ENCODE measurements around the gene SGK1.

SGK1 gene

DNA sequence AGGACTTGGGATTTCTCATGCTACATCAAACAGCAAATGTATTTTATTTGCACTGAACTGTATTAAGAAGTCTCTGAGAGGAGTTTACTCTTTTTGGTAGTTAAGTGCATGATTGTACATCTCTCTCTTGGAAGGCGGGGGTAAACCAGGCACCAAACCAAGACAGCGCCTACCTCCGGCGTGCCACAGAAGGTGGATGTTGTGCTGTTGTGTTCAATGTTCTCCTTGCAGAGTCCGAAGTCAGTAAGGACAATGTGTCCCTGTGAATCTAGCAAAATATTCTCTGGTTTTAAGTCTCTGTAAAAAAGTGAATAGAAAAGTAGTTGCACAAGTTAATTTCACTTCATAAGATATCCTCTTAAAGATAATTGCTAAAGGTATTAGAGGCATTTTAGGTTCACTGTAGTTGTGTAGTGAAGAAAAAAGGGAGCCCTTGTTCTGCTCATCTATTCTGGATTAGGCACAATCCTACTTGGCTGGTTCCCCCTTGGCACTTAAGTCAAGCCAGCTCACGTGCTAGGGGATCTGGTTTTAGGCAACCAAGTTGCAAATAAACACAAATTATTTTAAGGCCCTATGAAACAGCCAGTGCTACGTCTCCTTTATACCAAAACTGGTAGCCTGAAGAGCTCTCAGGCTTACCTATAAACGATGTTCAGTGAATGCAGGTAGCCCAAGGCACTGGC lies 145.7 kb downstream of the SGK1 start:
- Histone ChIP-seq H4K20me1 (peaks cover 38 to 72% (median 52%) of the 10 kb centered on the region in 11 experiments), H3K36me3 (peaks cover 58 to 63% (median 62%) of the 10 kb centered on the region in 11 experiments), H3K4me1 (peaks cover 23 to 62% (median 52%) of the 10 kb centered on the region in 10 experiments), H3K27me3 (peaks cover 0 to 14% (median 9%) of the 10 kb centered on the region in 11 experiments; a peak in 15 of 22 replicates), H3K4me3 (peak overlapping the region; percentile 73 to 90 (median 80); a peak in 19 of 20 replicates), H3K27ac (peak overlapping the region in 4 of 11 experiments; percentile 96 to 100 (median 99); a peak in 7 of 22 replicates), H3K4me2 (peak overlapping the region; percentile 75 to 96 (median 86)), H3K9me3 (replicated peaks in 1 of 11) (no peaks in the 10 kb centered on the region), H3K9ac (peak overlapping the region; percentile 89 to 100 (median 93); a peak in 20 of 22 replicates)
- TF ChIP-seq Cebpa-rat (IDR thresholded peaks at IDR 0.05) = no peak

DNA sequence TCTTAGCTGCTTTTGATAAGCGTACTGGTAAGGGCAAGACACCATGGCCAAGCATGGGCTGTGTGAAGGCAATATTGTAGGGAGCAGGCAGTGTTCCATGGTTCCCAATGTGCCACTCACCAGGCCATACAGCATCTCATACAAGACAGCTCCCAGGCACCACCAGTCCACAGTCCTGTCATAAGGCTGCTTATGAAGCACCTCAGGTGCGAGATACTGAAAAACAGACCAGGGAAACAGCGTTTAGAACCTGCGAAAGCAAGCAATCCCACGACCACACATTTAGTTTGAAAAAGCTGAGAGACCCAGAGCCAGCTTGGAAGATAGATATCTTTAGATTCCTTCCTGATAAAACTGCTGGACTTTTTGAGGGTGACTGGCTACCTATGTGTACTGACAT lies 146.4 kb downstream of the SGK1 start:
- Histone ChIP-seq H3K27me3 (peaks cover 0 to 12% (median 6%) of the 10 kb centered on the region in 11 experiments; a peak in 15 of 22 replicates), H3K9me3 (replicated peaks in 1 of 11) (no peaks in the 10 kb centered on the region), H3K4me3 (peak overlapping the region in 8 of 10 experiments; percentile 73 to 90 (median 80); a peak in 13 of 20 replicates), H3K4me1 (peaks cover 16 to 56% (median 46%) of the 10 kb centered on the region in 10 experiments), H3K9ac (peak overlapping the region in 9 of 11 experiments; percentile 89 to 100 (median 93); a peak in 12 of 22 replicates), H4K20me1 (peaks cover 38 to 79% (median 52%) of the 10 kb centered on the region in 11 experiments), H3K4me2 (peak overlapping the region in 10 of 11 experiments; percentile 75 to 96 (median 86); a peak in 19 of 22 replicates), H3K27ac (peak overlapping the region in 3 of 11 experiments; percentile 98 to 100 (median 100); a peak in 6 of 22 replicates), H3K36me3 (peaks cover 58 to 63% (median 62%) of the 10 kb centered on the region in 11 experiments)
- no peak for TF ChIP-seq Cebpa-rat (IDR thresholded peaks at IDR 0.05)

DNA sequence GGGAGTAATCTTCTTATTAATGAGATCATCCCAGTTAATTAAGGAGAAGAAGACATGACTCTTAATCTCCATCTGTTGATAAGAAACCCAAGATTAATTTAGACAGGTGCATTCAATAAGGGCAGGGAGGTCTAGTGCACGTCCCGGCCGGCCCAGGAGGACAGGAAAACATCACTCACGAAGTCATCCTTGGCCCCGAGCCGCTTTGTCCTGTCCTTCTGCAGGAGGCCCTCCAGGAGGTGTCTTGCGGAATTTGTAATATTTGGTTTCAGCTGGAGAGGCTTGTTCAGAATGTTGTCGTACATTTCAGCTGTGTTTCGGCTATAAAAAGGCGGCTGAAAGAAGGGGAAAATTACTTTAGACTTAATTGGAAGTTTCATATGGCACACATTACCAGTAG lies 147.1 kb downstream of the SGK1 start:
- Histone ChIP-seq H3K36me3 (peaks cover 58 to 63% (median 62%) of the 10 kb centered on the region in 11 experiments), H4K20me1 (peaks cover 38 to 81% (median 52%) of the 10 kb centered on the region in 11 experiments), H3K9ac (peak overlapping the region in 5 of 11 experiments; percentile 12 to 100 (median 100); a peak in 9 of 22 replicates), H3K27ac (peak overlapping the region in 3 of 11 experiments; percentile 98 to 100 (median 100); a peak in 6 of 22 replicates), H3K4me1 (peaks cover 10 to 49% (median 40%) of the 10 kb centered on the region in 10 experiments; a peak in 18 of 20 replicates), H3K27me3 (peaks cover 0 to 5% (median 0%) of the 10 kb centered on the region in 11 experiments; a peak in 7 of 22 replicates), H3K4me3 (peak overlapping the region in 6 of 10 experiments; percentile 22 to 90 (median 83); a peak in 10 of 20 replicates), H3K4me2 (peak overlapping the region; percentile 2 to 96 (median 85); a peak in 19 of 22 replicates), H3K9me3 (replicated peaks in 1 of 11) (no peaks in the 10 kb centered on the region)
- no peak for TF ChIP-seq Cebpa-rat (IDR thresholded peaks at IDR 0.05)

DNA sequence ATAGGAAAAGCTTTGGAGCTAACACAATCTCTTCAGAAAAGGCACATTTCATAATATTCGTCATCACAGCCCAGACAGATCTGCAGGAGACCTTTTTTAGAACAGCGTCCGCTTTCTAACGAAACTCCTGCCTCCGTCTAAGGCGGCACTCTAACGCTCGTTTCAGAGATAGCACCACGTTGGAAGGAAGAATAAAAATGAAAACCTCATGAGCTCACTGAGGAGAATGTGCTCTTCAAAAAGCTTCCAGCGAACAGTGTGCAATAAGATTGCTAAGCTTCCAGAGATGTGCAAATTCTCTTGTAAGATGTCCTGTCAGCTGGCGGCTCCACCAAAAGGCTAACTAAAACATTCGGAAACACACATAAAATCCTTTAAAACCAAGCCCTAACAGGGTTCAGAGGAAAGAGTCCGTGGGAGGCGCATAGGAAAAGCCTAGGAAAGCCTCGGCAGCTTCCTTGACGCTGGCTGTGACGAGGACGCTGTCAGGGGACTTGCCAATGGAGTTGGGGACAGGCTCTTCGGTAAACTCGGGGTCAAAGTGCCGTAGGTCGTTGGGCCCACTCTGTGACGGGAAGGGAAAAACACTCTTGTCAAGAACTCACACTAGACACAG lies 147.9 kb downstream of the SGK1 start:
- H3K36me3 ChIP-seq = peaks cover 58 to 63% (median 62%) of the 10 kb centered on the region in 11 experiments
- H3K4me2 ChIP-seq = peak overlapping the region in 10 of 11 experiments; percentile 4 to 96 (median 84); a peak in 20 of 22 replicates

DNA sequence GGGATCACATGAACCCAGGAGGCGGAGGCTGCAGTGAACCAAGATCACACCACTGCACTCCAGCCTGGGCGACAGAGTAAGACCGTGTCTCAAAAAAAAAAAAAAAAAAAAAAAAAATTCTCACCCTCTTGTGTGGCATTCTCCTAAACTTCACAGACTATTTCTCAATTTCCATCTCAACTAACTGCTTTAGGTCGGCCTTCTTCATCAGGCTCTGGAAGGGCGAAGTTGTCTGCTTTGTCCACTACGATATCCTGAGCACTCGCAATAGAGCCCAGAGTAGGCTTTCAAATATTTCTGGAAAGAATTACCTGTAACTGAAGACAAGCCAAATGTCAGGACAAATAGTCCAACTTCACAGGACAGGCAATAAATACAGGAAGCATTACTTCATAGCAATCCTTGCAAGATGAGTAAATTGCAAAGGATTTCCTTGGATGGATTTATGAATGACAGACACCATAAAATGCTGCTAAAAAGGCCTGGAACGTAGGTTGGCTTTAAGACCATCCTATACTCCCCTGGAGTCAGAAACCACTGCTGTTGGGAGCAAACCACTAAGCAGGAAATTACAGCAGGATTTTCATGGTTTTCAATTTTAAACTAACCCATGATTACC lies 149.2 kb downstream of the SGK1 start:
- Histone ChIP-seq H3K27me3 (no peaks in the 10 kb centered on the region), H3K4me1 (peaks cover 10 to 48% (median 38%) of the 10 kb centered on the region in 10 experiments; a peak in 18 of 20 replicates), H3K36me3 (peaks cover 48 to 62% (median 61%) of the 10 kb centered on the region in 11 experiments), H3K9ac (no peak overlapping the region; a peak in 1 of 22 replicates), H4K20me1 (peaks cover 31 to 72% (median 45%) of the 10 kb centered on the region in 11 experiments), H3K4me3 (no peak overlapping the region; a peak in 1 of 20 replicates), H3K9me3 (replicated peaks in 1 of 11) (no peaks in the 10 kb centered on the region), H3K4me2 (peak overlapping the region in 2 of 11 experiments; percentile 81 to 86; a peak in 2 of 22 replicates), H3K27ac (0 out of 22 replicates have a peak overlapping the region, but pooled peaks of 1 of the 11 experiments have one; percentile 100)
- no peak for TF ChIP-seq Cebpa-rat (IDR thresholded peaks at IDR 0.05)

More for the DNA sequence above, 147.9 kb downstream of the SGK1 start:
- peak overlapping the region in 6 of 10 experiments; percentile 4 to 90 (median 83); a peak in 9 of 20 replicates for H3K4me3 ChIP-seq
- peaks cover 10 to 48% (median 38%) of the 10 kb centered on the region in 10 experiments; a peak in 18 of 20 replicates for H3K4me1 ChIP-seq
- TF ChIP-seq Cebpa-rat (IDR thresholded peaks at IDR 0.05) = no peak
- H3K27me3 ChIP-seq = no peaks in the 10 kb centered on the region
- peak overlapping the region in 3 of 11 experiments; percentile 98 to 100 (median 100); a peak in 6 of 22 replicates for H3K27ac ChIP-seq
- H4K20me1 ChIP-seq = peaks cover 38 to 81% (median 52%) of the 10 kb centered on the region in 11 experiments
- no peaks in the 10 kb centered on the region for H3K9me3 ChIP-seq (replicated peaks in 1 of 11)
- peak overlapping the region in 4 of 11 experiments; percentile 91 to 100 (median 100); a peak in 7 of 22 replicates for H3K9ac ChIP-seq

- Histone ChIP-seq H3K4me3 (no peak overlapping the region), H3K9me3 (replicated peaks in 1 of 11) (no peaks in the 10 kb centered on the region), H3K27ac (no peak overlapping the region; a peak in 2 of 22 replicates), H3K36me3 (peaks cover 28 to 42% (median 41%) of the 10 kb centered on the region in 11 experiments), H3K4me1 (peaks cover 8 to 29% (median 22%) of the 10 kb centered on the region in 10 experiments; a peak in 17 of 20 replicates), H3K9ac (no peak overlapping the region), H3K4me2 (no peak overlapping the region), H4K20me1 (peaks cover 12 to 52% (median 24%) of the 10 kb centered on the region in 11 experiments; a peak in 20 of 22 replicates), H3K27me3 (no peaks in the 10 kb centered on the region)
- TF ChIP-seq Cebpa-rat (IDR thresholded peaks at IDR 0.05) = no peak
Measured at GRCh38 chr6:134166511-134167261, 151.2 kb downstream of the SGK1 start.

GRCh38 chr6:134165561-134166201 lies 152.2 kb downstream of the SGK1 start:
- no peak overlapping the region for H3K4me2 ChIP-seq
- H3K4me1 ChIP-seq = peaks cover 0 to 18% (median 12%) of the 10 kb centered on the region in 10 experiments; a peak in 16 of 20 replicates
- H3K36me3 ChIP-seq = peaks cover 18 to 32% (median 31%) of the 10 kb centered on the region in 11 experiments
- H4K20me1 ChIP-seq = peaks cover 11 to 42% (median 14%) of the 10 kb centered on the region in 11 experiments; a peak in 20 of 22 replicates
- TF ChIP-seq Cebpa-rat (IDR thresholded peaks at IDR 0.05) = no peak
- no peaks in the 10 kb centered on the region for H3K9me3 ChIP-seq (replicated peaks in 1 of 11)
- H3K9ac ChIP-seq = no peak overlapping the region
- H3K27ac ChIP-seq = no peak overlapping the region
- no peaks in the 10 kb centered on the region for H3K27me3 ChIP-seq
- H3K4me3 ChIP-seq = no peak overlapping the region

All from BLaER1 treated with 17β-estradiol and CSF1 and Interleukin-3, amounts not matched to agents 10 nM and 100 nM (cell line).